ENCODE measurements around the gene LHFPL6.

Gene LHFPL6

DNA sequence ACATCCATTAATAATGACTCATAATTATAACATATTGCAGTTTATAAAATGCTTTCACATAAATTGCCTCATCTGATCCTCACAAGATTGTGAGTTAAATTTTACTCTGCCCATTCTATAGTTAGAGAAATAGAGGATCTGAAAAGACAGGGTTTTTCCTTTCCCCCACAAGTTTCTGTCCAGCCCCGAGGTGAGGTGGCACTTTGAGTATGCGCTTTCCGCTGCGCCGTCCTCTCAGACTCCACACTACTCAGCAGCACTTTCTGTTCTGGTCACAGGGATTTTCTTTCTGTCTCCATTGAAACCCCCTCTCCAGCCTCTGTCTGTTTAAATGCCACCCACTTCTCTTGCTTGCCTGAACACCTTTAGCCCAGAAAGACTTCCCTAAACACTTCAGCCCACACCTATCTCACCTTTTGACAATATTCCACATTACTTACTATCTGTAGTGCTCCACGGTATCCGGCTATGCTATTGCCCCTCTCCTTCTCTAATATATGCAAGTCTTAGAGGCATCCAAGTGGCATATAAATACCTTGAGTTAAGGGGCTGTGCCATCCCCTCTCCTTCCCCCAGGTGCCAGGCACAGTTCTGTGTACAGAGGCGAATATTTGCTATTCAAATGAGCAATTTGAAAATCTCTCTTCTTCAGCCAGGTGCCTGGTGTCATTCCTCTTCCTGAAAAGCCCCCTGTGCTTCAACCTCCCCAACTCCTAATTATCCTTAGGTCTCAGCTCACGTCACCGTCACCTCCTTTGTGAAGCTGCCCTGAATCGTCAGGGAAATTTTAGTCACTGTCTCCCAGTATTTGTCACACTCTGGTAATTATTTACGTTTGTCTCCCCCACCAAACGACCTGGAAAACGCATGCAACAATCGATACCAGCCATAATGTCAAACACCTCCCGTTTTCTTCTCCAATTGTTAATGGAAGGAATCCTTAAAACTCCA, 296.1 kb downstream of the LHFPL6 start:
- in situ Hi-C loops (cut with HindIII; ENCODE audit: low sequenced_read_pairs): no loop called here
- no peak overlapping the region for H3K4me3 ChIP-seq (ENCODE audit: low read depth, low read length)
- TF ChIP-seq, protein P1, sequence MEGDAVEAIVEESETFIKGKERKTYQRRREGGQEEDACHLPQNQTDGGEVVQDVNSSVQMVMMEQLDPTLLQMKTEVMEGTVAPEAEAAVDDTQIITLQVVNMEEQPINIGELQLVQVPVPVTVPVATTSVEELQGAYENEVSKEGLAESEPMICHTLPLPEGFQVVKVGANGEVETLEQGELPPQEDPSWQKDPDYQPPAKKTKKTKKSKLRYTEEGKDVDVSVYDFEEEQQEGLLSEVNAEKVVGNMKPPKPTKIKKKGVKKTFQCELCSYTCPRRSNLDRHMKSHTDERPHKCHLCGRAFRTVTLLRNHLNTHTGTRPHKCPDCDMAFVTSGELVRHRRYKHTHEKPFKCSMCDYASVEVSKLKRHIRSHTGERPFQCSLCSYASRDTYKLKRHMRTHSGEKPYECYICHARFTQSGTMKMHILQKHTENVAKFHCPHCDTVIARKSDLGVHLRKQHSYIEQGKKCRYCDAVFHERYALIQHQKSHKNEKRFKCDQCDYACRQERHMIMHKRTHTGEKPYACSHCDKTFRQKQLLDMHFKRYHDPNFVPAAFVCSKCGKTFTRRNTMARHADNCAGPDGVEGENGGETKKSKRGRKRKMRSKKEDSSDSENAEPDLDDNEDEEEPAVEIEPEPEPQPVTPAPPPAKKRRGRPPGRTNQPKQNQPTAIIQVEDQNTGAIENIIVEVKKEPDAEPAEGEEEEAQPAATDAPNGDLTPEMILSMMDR (IDR thresholded peaks at IDR 0.05; ENCODE audit: low read depth, low read length, missing control alignments): no peak
- DNase-seq (ENCODE audit: low read depth): no peak

DNA sequence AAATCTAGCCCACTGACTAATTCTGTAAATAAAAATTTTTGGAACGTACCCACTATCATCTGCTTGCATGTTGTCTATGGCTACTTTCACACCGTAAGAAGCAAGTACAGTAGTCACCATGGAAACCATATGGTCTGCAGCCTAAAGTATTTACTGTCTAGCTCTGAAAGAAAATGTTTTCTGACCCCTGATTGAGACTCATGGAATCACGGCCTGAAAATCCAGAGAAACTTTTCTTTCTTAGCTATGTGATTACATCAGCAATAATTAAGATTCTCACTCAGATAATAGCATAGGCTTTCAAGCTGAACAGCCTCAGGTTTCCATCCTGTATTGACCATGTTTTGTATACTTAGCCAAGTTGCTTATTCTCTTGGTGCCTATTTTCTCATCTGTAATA, 300.2 kb downstream of the LHFPL6 start:
- H3K4me3 ChIP-seq (ENCODE audit: low read depth, low read length): no peak overlapping the region
- in situ Hi-C loops (cut with HindIII; ENCODE audit: low sequenced_read_pairs): no loop called here
- DNase-seq (ENCODE audit: low read depth): no peak
- TF ChIP-seq, protein P1 (IDR thresholded peaks at IDR 0.05; ENCODE audit: low read depth, low read length, missing control alignments): no peak

DNA sequence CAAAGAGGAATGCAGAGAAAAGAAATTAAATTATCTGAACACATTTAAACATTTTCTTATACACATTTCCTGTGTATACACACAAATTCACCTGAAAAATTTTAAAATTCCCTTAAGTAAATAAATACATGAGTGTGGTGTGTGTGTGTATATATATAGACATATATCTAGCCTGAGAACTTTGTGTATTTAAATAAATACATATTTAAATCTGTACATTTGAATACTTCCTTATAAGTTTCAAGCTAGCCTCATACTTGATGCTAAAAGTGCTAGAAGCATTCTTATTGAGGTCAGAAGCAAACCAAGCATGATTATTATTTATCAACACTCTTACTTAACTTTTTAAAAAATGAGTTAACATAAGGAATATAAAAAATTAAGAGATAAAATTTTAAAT, 304.0 kb downstream of the LHFPL6 start:
- H3K4me3 ChIP-seq (ENCODE audit: low read depth, low read length): no peak overlapping the region
- no peak for DNase-seq (ENCODE audit: low read depth)
- in situ Hi-C loops (cut with HindIII; ENCODE audit: low sequenced_read_pairs): no loop called here
- TF ChIP-seq, protein P1 (IDR thresholded peaks at IDR 0.05; ENCODE audit: low read depth, low read length, missing control alignments): no peak

DNA sequence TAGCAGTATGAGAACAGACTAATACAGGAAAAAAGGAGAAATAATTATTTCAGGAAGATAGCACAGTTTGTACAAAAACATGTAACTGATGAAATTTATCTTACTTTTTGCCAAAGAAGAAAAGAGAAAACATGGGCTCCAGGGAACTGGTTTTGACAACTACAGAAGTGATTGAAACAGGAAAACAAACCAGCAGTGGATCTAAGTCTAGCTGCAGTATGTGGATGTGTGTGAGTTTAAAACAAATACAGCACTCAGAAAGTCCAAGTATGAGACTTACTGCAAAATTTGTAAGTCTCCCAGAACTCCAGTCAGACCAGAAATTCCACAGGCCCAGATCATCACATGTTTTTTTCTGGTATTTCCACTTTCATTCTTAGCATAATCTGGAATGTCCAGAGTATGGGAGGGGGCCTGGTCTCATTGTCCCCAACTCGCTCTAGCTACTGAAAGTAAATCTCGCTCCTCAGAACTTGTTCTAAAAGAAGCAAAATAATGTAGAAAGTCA, 305.3 kb downstream of the LHFPL6 start:
- TF ChIP-seq, protein P1 (IDR thresholded peaks at IDR 0.05; ENCODE audit: low read depth, low read length, missing control alignments): no peak
- in situ Hi-C loops (cut with HindIII; ENCODE audit: low sequenced_read_pairs): no loop called here
- H3K4me3 ChIP-seq (ENCODE audit: low read depth, low read length): no peak overlapping the region
- DNase-seq (ENCODE audit: low read depth): no peak

DNA sequence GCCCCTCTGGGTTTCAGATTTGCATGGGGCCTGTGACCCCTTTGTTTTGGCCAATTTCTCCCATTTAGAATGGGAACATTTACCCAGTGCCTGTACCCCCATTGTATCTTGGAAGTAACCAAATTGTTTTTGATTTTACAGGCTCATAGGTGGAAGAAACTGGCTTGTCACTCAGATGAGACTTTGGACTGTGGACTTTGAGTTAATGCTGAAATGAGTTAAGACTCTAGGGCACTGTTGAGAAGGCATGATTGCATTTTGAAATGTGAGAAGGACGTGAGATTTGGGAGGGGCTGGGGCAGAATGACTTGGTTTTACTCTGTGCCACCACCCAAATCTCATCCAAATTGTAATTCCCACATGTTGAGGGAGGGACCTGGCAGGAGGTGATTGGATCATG, 306.0 kb downstream of the LHFPL6 start:
- no peak overlapping the region for H3K4me3 ChIP-seq (ENCODE audit: low read depth, low read length)
- in situ Hi-C loops (cut with HindIII; ENCODE audit: low sequenced_read_pairs): no loop called here
- TF ChIP-seq, protein P1 (IDR thresholded peaks at IDR 0.05; ENCODE audit: low read depth, low read length, missing control alignments): no peak
- DNase-seq (ENCODE audit: low read depth): no peak

DNA sequence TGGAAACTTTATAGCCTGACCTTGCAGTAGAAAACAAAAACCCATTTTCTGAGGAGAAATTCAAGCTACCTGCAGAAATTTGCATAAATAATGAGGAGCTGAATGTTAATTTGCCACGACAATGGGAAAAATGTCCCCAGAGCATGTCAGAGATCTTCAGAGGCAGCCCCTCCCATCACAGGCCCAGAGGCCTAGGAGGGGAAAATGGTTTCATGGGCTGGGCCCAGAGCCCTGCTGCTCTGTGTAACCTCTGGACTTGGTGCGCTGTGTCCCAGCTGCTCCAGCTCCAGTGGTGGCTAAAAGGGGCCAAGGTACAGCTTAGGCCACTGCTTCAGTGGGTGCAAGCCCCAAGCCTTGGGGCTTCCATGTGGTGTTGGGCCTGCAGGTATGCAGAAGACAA, 306.8 kb downstream of the LHFPL6 start:
- in situ Hi-C loops (cut with HindIII; ENCODE audit: low sequenced_read_pairs): no loop called here
- H3K4me3 ChIP-seq (ENCODE audit: low read depth, low read length): no peak overlapping the region
- DNase-seq (ENCODE audit: low read depth): no peak
- TF ChIP-seq, protein P1 (IDR thresholded peaks at IDR 0.05; ENCODE audit: low read depth, low read length, missing control alignments): no peak

Measured in astrocyte of the cerebellum (primary cell).